HG03196 (cell line): ENCODE measurements around the gene IMMP2L.

Source experiments
- ATAC-seq: cut with Tn5 transposase; IDR thresholded peaks from one replicate; pipeline ENCODE4 v1.9.1; 2021; ENCODE audit not compliant: unreplicated experiment

Gene IMMP2L

GRCh38 chr7:111558991-111559390 is 3.3 kb downstream of the IMMP2L start:
- peak; percentile 68 for ATAC-seq

GRCh38 chr7:111556977-111557376 is 5.3 kb downstream of the IMMP2L start:
- no peak for ATAC-seq

GRCh38 chr7:111554086-111554485 is 8.2 kb downstream of the IMMP2L start:
- no peak for ATAC-seq

GRCh38 chr7:111541067-111541466 is 21.2 kb downstream of the IMMP2L start:
- ATAC-seq: no peak

GRCh38 chr7:111540199-111540815 is 22.0 kb downstream of the IMMP2L start:
- no peak for ATAC-seq

- no peak for ATAC-seq
Observed at GRCh38 chr7:111537134-111537533, 25.2 kb downstream of the IMMP2L start.

GRCh38 chr7:111535142-111535870 is 27.0 kb downstream of the IMMP2L start:
- ATAC-seq: no peak

GRCh38 chr7:111532625-111533024 is 29.7 kb downstream of the IMMP2L start:
- no peak for ATAC-seq

- ATAC-seq: no peak
Observed at GRCh38 chr7:111531993-111532392, 30.3 kb downstream of the IMMP2L start.

GRCh38 chr7:111530356-111530668 is 32.0 kb downstream of the IMMP2L start:
- ATAC-seq: no peak

GRCh38 chr7:111529507-111530355 is 32.6 kb downstream of the IMMP2L start:
- ATAC-seq: no peak

GRCh38 chr7:111528331-111528730 is 34.0 kb downstream of the IMMP2L start:
- peak; percentile 73 for ATAC-seq

- peak; percentile 89 for ATAC-seq
Observed at GRCh38 chr7:111527545-111527944, 34.7 kb downstream of the IMMP2L start.

GRCh38 chr7:111525100-111525499 is 37.2 kb downstream of the IMMP2L start:
- ATAC-seq: no peak

GRCh38 chr7:111521660-111522059 is 40.6 kb downstream of the IMMP2L start:
- no peak for ATAC-seq

- ATAC-seq: no peak
Observed at GRCh38 chr7:111518264-111518663, 44.0 kb downstream of the IMMP2L start.

GRCh38 chr7:111517549-111517951 is 44.7 kb downstream of the IMMP2L start:
- ATAC-seq: no peak

GRCh38 chr7:111516612-111517011 is 45.7 kb downstream of the IMMP2L start:
- no peak for ATAC-seq

- ATAC-seq: no peak
Observed at GRCh38 chr7:111513566-111513965, 48.7 kb downstream of the IMMP2L start.

- ATAC-seq: no peak
Observed at GRCh38 chr7:111511845-111512244, 50.4 kb downstream of the IMMP2L start.

GRCh38 chr7:111510584-111511378 is 51.5 kb downstream of the IMMP2L start:
- ATAC-seq: no peak
